GM19099 (cell line): Measurements from ENCODE around the gene SHISA2.

ENCODE experiments used
- POLR2A ChIP-seq: IDR thresholded peaks from 3 replicates; pipeline ENCODE4 v1.6.1; 2011; ENCODE audit warnings: low read depth; ENCODE audit not compliant: insufficient read length; ENCODE audit errors: extremely low read depth

The SHISA2 gene

DNA sequence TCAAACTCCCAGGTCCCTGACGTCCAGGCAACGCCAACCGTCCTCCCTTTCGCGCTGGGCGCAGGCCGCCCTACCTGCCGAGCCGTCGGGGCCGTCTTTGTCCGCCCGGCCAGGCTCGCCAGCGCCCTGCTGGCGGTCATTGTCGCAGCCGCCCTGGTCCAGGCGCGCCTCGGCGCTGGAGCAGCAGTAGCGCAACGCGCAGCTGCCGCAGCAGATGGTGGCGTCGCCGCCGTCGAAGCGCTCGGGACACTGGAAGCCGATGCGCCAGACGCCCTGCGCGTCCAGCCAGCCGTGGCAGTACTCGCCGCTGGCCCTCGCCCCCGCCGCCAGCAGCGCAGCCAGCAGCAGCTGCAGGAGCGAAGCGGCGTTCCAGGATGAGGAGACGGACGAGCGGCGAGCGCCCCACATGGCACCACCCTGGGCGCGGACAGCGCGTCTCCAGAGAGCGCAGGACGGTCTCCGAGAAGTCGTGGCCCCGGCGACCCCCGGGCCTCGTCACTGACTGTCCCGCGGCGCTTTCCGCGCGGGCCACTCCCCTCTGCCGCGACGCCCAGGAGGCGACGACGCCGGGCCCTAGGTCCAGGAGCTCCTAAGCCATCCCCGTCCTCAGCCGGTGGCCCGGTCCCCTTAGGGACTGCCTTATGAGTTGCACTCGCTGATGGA, 1.1 kb downstream of the SHISA2 start:
- no peak for TF ChIP-seq POLR2A

- no peak for TF ChIP-seq POLR2A
Measured at GRCh38 chr13:26048741-26049140, 3.1 kb downstream of the SHISA2 start.

DNA sequence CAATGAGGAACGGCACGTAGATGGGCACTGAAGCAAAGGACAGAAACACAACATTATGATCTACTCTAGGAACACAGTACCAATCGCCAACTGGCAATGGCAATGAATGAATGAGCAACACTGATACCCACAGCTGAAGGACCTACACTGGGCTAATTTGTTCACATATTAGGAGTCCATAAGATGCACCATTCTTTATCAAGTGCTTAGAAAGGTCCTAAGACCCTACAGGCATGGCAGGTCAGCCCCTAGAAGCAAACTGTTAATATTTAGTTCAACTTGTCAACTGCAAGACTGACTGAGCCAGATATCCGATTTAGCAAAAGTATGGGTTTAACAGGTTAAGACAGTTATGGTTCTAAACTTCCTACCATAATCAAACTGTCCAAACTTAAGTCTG, 4.8 kb downstream of the SHISA2 start:
- no peak for TF ChIP-seq POLR2A

GRCh38 chr13:26046639-26047038, 5.2 kb downstream of the SHISA2 start:
- no peak for TF ChIP-seq POLR2A

- no peak for TF ChIP-seq POLR2A
Measured at GRCh38 chr13:26045142-26045541, 6.7 kb downstream of the SHISA2 start.

DNA sequence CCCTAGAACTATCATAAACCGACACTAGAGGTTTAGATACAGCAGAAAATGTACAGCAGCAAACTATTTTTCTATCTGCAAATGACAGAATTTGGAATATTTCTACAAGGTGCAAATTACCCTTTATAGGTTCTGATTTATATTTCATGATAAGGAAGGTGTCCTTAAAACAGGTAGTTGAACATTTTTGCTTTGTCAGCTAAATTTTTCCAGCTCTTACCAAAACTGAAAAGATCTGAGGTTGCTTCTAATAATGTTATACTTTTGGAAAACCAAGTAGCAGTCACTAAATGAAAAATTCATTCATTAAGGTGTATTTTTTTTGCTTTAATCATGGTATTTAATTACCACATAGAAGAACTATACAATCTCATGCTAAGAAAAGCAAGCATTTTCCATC, 9.0 kb downstream of the SHISA2 start:
- no peak for TF ChIP-seq POLR2A

- TF ChIP-seq POLR2A, result no peak
Measured at GRCh38 chr13:26041444-26041843, 10.4 kb downstream of the SHISA2 start.

- TF ChIP-seq POLR2A, result no peak
Measured at GRCh38 chr13:26038931-26039475, 12.8 kb downstream of the SHISA2 start.

- no peak for TF ChIP-seq POLR2A
Measured at GRCh38 chr13:26037302-26037701, 14.5 kb downstream of the SHISA2 start.

GRCh38 chr13:26036383-26036782, 15.4 kb downstream of the SHISA2 start:
- TF ChIP-seq POLR2A, result no peak

GRCh38 chr13:26034018-26034417, 17.8 kb downstream of the SHISA2 start:
- no peak for TF ChIP-seq POLR2A

DNA sequence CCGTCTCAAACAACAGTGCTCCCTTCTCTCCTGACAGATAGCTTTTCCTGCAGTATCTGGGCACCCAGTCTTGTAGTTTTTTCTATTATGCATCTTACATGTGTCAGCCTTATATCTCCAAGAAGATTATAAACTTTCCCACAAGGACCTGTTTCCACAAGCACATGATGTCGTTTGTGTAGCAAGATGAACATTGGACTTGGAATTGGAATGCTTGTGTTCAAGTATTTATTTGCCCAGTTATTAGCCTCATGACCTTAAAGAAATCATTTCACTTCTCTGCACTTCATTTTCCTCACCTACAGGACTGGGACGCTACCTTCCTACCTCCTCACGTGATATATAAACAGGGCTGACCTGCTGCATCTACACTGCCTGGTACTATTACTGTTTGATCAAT, 21.5 kb downstream of the SHISA2 start:
- TF ChIP-seq POLR2A, result no peak

DNA sequence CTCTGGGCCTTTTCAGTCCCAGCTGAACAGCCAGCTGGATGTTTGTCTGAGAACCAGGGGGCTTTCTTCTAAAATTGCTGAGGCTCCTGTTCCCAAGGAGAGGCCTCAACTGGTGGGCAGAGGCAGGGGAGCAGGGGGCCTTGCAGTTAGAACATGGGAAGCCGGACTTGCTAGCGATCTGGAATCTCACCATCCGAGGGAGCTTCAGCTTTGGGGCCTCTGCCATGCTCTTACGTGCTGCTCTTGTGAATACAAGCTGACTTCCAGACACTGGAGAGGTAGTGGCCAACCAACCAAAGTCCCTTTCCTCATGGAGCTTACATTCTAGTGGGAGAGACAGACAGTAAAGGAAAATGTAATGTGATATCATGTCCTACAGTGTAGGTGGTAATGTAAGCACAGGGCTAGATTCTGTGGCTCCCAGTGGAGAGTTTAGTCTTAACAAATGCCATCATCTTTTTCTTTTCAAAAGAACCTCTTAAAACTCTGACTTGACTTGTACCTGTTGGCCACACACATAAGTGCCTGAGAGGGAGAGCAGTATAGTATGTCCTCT, 22.2 kb downstream of the SHISA2 start:
- no peak for TF ChIP-seq POLR2A

GRCh38 chr13:26026211-26026610, 25.6 kb downstream of the SHISA2 start:
- TF ChIP-seq POLR2A, result no peak

GRCh38 chr13:26025771-26026170, 26.0 kb downstream of the SHISA2 start:
- no peak for TF ChIP-seq POLR2A

DNA sequence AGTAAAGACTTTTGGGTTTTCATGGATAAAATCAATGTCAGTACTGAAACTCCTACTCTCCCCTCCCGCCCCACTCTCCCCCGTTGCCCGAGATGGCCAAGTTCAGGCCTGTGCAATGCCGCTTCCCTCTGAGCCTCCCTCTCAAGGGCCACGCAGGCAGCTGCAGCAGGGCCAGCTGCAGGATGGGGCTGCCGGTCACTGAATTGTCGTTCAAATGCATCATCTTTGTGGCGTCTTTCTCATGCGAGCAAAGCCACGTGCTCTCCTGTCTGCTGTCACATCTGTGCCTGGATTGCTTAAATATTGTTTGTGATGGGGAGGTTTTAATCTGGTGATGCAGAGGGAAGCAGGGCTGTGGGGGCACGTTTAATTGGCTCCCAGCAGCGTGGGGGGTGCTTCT, 26.6 kb downstream of the SHISA2 start:
- TF ChIP-seq POLR2A, result no peak
